Measurements from ENCODE around the gene PECR.

GRCh38 chr2:216001216-216002100, 80.2 kb downstream of the PECR start:
- no peak for TF ChIP-seq CTCF (IDR thresholded peaks at IDR 0.05)
- no peak for TF ChIP-seq POLR2A (IDR thresholded peaks at IDR 0.05)

Measured in Peyer's patch (tissue), 4 donors.